ENCODE measurements around the gene PRMT2. TPM values are rescaled to one million over a fixed set of nuclear protein-coding genes. Genes with fewer than 3 reads are reported as not detected.

The PRMT2 gene
- total RNA-seq, 1 experiment from 2014 or later = 53.7 TPM

- Mint-ChIP-seq H3K4me3 (no peak overlapping the region), H3K4me1 (peaks cover 14% of the 10 kb centered on the region), H3K36me3 (peaks cover 7% of the 10 kb centered on the region), H3K27ac (no peak overlapping the region), H3K9me3 (peaks cover 18% of the 10 kb centered on the region), H3K27me3 (ENCODE audit: low read depth) (0 out of 2 replicates have a peak, but pooled peaks cover 4% of the 10 kb centered on the region)
- ChIA-PET POLR2A (no interaction called here), CTCF (no interaction called here)
- no peak for DNase-seq (ENCODE audit: low spot score)
- TF ChIP-seq ARID4B (CRISPR knock-in tag; IDR thresholded peaks at IDR 0.05; ENCODE audit: borderline replicate concordance) = no peak
- TF ChIP-seq FOXP1 (CRISPR knock-in tag; IDR thresholded peaks at IDR 0.05; ENCODE audit: borderline replicate concordance) = no peak
- no peak for TF ChIP-seq E2F4 (CRISPR knock-in tag; IDR thresholded peaks at IDR 0.05; ENCODE audit: borderline replicate concordance, low read depth)
- TF ChIP-seq TEAD1 (CRISPR knock-in tag; IDR thresholded peaks at IDR 0.05) = no peak
- no peak for TF ChIP-seq CREB1 (CRISPR knock-in tag; IDR thresholded peaks at IDR 0.05)
- no peak for TF ChIP-seq ETV6 (CRISPR knock-in tag; IDR thresholded peaks at IDR 0.05)
- TF ChIP-seq GABPB1 (CRISPR knock-in tag; IDR thresholded peaks at IDR 0.05) = no peak
- ATAC-seq = no peak
These were observed 36.6 kb upstream of the PRMT2 start for GRCh38 chr21:46598581-46599572.

- ChIA-PET POLR2A (no interaction called here), CTCF (no interaction called here)
- ATAC-seq (no peak), DNase-seq (ENCODE audit: low spot score) (no peak)
- Mint-ChIP-seq H3K9me3 (peaks cover 9% of the 10 kb centered on the region; the same call in 1 of the 2 replicates), H3K36me3 (no peaks in the 10 kb centered on the region), H3K4me3 (no peak overlapping the region), H3K27me3 (ENCODE audit: low read depth) (0 out of 2 replicates have a peak, but pooled peaks cover 4% of the 10 kb centered on the region), H3K4me1 (peaks cover 28% of the 10 kb centered on the region), H3K27ac (no peak overlapping the region)
- TF ChIP-seq ZNF138 (CRISPR knock-in tag; conservative IDR thresholded peaks at IDR 0.05) = no peak
- no peak for TF ChIP-seq ZNF512 (CRISPR knock-in tag; IDR thresholded peaks at IDR 0.05; ENCODE audit: borderline replicate concordance)
- TF ChIP-seq GRHL2 (CRISPR knock-in tag; IDR thresholded peaks at IDR 0.05; ENCODE audit: insufficient replicate concordance, severe bottlenecking) = no peak
- TF ChIP-seq ZNF232 (CRISPR knock-in tag; IDR thresholded peaks at IDR 0.05) = no peak
- TF ChIP-seq OVOL2 (CRISPR knock-in tag; IDR thresholded peaks at IDR 0.05; ENCODE audit: borderline replicate concordance) = no peak
- TF ChIP-seq EMX1 (CRISPR knock-in tag; IDR thresholded peaks at IDR 0.05) = no peak
- no peak for TF ChIP-seq TEAD1 (CRISPR knock-in tag; IDR thresholded peaks at IDR 0.05)
- no peak for TF ChIP-seq NR1H2 (CRISPR knock-in tag; IDR thresholded peaks at IDR 0.05)
- TF ChIP-seq MAX (CRISPR knock-in tag; IDR thresholded peaks at IDR 0.05) = no peak
- no peak for TF ChIP-seq ZBTB21 (CRISPR knock-in tag; IDR thresholded peaks at IDR 0.05; ENCODE audit: borderline replicate concordance)
- no peak for TF ChIP-seq RORB (CRISPR knock-in tag; IDR thresholded peaks at IDR 0.05)
- TF ChIP-seq ATF3 (CRISPR knock-in tag; conservative IDR thresholded peaks at IDR 0.05) = no peak
- TF ChIP-seq FOXJ3 (CRISPR knock-in tag; IDR thresholded peaks at IDR 0.05; ENCODE audit: borderline replicate concordance) = no peak
- TF ChIP-seq ZNF263 (CRISPR knock-in tag; IDR thresholded peaks at IDR 0.05; ENCODE audit: low read depth) = no peak
- TF ChIP-seq USF1 (CRISPR knock-in tag; IDR thresholded peaks at IDR 0.05) = no peak
- no peak for TF ChIP-seq E2F5 (CRISPR knock-in tag; IDR thresholded peaks at IDR 0.05)
These were observed 35.2 kb upstream of the PRMT2 start for GRCh38 chr21:46600305-46600704.
